Hematopoietic multipotent progenitor cell treated with erythropoietin and hydrocortisone succinate and interleukin-3 and kit ligand, for 8 days (in vitro differentiated cells): ENCODE data around the gene GNAZ.
A peak's percentile ranks its signal among the peaks of the same experiment; 100 is the strongest.

Source experiments
- DNase-seq: peaks from one replicate; pipeline ENCODE4 v3.0.0-alpha.2; 2015

GNAZ gene

DNA sequence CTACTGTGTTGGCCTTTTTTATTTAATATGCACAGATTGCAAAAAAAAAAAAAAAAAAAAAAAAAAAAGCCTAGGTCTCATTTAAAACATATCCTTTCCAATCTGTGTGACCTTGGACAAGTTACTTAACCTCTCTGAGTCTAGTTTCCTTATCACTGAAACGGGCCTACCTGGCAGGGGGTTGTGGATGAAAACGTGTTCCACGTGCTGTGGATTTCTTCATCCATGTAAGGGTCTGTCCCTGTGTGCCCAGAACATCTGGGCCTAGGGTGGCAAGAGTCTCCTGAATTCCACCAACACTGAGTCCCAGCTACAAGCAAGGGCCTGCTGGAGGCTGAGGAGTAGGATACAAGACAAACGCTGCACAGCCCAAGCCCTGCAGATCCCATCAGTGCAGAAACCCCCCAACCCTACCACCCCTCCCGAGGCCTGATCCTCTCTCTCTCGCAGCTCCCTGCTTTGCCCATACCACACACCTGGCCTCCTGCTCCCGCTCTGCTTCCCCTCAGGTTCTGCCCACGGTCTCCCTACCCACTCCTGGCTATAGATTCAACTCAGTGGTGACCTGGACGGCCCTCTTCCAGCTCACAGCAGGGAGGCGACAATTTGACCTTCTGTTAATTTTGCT is 4.7 kb upstream of the GNAZ start:
- no peak for DNase-seq

DNA sequence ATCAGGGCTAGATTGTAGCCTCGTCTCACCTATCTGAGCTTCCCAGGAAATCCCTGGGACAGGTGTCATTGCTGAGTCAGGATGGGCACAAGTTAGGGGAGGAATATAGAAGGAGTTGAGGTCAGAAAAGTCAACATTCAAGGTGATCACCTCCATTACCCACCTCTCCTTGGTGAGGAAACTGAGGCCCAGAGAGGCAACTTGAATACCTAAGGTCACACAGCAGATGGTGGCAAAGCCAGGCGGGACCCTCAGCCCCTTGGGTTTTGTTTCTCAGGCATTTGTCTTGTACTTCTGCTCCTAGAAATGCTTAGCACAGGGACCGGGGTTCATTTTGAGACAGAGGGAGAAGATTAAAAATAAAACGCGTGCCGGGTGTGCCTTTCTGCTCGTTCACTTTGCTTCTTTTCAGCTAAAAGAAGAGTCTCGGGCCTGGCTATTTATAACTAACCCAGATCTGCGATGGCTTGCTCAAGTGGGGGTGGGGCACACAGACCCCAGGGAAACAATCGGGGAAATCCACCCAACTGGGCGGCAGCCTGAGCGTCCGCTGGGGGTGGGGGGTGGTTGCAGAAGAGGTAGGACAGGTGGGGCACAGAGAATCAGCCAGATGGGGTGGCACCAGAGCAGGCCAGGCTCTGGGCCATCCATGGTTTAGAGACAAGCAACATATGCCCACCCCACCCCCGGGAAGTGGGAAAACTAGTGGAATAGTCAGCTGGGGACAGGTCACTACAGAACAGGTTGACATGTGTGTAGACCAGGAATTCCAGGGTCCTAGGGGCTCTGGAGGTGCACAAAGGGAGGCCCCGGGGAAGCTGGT is 3.9 kb upstream of the GNAZ start:
- no peak for DNase-seq

DNA sequence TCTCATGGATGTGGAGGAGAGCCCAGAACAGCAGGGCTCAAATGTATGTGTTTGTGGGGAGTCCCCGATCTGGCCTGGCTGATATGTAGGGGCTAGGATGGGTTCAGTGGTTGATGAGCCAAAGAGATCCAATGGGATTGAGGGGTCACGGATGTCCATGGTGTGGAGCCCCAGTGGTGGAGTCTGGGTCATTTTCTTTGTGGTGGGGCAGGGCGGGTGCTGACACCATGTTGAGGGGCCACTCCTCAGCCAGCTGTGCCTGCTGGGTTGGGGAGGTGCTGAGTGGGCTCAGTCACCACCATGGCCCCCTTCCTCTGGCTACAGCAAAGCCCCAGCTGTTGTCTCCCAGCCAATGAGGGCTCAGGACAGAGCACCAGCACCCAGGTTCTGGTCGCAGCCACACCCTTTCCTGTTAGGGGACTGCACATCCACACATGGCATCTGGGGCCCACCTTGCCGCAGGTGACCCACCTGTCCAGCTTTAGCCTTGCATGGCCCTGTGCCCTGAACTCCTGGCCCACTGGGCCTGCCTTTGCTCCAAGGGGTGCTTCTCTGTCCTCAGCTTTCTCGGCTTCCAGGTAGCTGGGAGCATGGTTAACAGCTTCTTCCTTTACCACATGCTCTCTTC is 3.2 kb upstream of the GNAZ start:
- no peak for DNase-seq

DNA sequence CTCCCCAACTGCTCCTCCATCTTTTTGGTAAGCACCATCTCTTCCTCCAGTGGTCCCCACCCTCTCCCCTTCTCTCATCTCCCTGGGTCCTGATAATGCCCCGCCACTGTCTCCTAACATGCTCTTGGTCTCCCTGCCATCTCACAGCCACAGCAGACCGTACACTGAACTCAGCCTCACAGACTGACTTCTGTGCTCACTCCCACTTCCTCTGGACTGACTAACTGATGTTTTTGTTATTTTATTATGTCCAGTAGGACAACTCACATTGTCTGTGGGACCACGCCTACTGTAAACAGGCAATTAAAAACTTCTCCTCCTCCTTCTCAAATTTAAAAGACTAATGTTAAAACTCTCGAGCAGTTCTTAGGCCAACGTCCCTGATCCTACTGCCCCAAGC is 2.6 kb upstream of the GNAZ start:
- DNase-seq, result no peak

DNA sequence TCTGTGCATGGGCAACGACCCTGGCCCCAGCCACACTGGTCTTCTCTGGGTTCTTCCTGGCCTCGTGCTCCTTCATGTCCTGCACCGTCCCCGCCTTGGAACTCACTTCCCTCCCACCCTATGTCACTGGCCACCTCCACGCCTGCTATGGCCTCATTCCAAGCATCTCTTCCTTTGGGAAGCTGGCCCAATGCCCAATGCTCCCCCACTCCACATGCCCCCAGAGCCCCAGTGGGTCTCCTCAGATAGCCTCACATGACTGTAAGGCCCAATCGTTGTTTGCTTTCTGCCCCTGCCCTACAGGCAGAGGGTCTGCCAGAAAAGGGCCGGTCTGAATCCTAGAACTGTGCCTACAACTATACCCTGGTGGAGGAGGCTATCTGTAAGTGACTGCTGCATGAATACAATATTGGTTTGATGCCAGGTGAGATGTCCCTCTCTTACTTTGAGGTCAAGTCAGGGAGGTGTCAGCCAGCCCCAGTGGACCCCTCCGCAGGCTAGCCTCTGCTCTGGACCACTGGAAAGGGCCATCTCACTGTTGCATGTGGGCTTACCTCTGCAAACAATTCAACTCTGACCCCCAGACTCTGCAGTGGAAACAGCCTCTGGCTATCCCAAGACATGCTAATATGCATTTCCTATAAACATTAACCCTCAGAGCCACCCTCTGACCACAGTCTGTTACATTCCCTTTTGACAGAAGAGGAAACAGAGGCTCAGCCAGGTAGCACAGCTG is 2.1 kb upstream of the GNAZ start:
- DNase-seq, result no peak

- no peak for DNase-seq
Measured at GRCh38 chr22:23068832-23069385, 1.4 kb upstream of the GNAZ start.

- peak; percentile 85 for DNase-seq
Measured at GRCh38 chr22:23069502-23070357, 589 bp upstream of the GNAZ start.

- DNase-seq, result no peak
Measured at GRCh38 chr22:23071230-23072076, 1.1 kb downstream of the GNAZ start.

- DNase-seq, result no peak
Measured at GRCh38 chr22:23072077-23072910, 2.0 kb downstream of the GNAZ start.

- DNase-seq, result no peak
Measured at GRCh38 chr22:23072911-23073491, 2.7 kb downstream of the GNAZ start.

GRCh38 chr22:23073526-23074229 is 3.4 kb downstream of the GNAZ start:
- no peak for DNase-seq

DNA sequence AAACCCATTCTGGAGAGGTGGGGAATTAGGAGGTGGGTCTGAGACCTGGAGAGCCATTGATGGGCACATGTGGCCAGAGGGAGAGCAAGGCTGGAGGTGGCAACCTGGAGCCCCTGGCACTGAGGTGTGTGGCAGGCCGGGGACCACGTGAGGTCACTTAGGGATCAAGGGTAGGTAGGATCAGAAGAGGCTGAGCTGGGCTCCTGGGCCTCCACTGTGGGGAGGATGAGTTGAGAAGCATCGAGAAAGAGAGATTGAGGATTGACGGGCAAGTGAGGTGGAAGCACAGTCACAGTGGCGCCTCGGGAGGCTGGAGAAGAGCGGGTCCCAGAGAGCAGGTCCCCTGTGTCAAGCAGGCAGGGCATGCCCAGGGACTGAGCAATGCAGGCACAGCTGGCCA is 4.1 kb downstream of the GNAZ start:
- no peak for DNase-seq

DNA sequence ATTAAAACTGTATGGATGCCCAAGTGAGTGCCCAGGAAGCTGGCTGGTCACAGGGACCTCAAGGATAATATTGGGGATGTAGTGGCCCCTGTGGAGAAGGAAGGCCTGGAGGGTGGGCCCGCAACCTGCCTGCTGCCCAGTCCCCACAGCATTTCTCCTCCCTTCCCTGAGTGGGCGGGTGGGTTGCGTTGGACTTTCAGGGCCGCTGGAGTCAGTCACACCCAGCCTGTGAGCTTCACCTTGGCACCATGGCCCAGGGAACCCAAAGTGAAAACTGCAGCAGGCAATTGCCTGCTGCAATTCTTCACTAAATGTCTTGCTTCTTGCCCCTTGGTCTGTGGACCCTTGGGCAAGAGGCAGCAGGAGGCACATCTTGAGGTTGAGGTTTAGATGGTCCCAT is 4.7 kb downstream of the GNAZ start:
- DNase-seq, result no peak

DNA sequence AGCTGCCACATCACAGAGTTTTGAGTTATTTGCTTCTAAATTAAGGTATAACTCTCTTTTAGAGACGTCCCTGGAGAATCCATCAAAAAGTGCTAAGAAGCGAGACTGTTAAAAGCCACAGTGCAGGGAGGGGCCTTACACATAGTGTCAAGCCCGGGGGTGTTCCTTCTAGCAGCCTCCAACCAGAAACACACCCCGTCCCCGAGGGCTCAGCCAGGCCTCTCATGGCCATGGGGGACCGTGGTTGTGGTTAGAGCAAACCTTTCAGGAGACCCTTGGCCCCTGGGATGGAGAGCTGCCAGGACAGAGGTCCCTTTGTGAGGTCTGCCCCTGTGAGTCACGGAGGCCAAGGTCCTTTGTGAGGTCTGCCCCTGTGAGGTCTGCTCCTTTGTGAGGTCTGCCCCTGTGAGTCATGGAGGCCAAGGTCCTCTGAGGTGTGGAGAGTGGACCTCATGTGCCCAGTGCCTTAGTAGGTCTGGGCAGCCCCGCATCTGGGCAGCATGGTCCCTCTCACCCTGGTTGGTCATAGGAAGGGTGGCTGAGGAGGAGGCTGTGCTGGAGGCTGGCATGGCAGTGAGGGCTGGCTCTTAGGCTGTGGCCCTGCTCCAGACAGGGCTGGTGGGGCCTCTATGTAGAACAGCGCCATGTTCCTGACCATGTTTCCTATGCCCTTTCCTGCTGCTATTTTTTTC is 5.4 kb downstream of the GNAZ start:
- DNase-seq, result no peak

DNA sequence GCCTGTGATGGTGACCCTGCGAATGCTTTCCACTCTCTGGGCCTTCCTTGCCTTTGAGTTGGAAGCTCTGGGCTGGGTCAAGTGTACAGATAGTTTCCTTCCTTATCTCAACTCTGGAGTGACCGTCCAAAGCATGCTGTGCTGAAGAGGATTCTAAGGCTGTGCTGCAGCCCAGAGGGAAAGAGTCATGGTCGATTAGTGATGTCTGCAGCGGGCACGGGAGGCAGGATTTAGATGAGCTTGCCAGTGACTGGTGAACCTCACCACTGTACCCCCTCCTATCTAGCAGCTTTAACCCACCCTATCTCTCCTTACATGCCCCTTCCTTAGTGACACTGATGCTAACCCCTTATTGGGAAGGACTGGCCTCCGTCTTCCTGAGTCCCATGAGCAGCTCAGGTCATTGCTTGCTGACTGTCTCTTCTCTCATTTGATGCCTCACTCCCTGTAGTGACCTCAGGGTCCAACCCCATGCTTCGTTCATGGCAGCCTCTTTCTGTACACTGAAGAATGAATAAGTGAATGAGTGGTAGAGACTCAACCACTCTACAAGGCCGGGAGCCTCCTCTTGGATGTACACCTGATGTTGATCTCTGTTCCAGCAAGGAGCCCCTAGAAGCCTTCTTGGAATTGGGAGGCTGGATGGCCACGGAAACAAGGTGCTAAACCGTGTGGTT is 6.7 kb downstream of the GNAZ start:
- no peak for DNase-seq

DNA sequence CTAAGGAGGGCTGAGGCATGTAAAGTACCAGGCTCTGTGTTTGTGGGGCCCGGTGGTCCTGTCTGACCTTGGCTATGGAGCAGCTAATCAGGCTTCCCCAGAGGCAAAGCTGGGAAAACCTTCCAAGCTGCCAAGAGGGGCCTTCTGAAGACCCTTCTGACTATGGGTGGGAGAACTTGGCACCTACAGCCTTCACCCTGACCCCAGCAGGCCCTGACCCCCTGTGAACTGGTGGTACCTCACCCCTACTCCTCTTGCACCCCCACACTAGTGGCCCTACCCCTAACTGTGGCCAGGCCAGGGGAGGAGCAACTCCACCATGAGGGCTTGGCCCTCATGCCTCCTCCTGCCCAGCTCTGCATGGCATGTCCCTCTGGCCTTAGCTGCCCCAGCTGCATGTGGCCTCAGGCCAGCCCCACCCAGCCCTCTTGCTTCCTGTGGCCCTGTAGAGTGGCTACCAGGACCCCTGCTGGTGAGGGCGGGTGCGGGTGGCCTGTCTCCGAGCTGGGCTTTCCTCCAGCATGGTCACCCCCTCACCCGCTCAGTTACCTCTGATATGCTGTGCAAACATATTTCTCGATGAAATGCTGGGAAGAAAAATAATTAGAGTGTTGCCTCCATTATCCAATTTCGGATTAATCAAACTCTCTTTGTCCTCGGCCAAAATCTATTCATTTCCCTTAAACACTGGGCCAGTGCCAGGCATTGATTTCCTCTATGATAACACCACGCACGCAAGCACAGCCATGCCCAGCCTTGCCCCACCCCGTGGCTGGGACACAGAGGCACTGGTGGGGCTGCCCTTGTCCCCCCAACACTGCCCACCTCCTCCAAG is 7.5 kb downstream of the GNAZ start:
- no peak for DNase-seq

DNA sequence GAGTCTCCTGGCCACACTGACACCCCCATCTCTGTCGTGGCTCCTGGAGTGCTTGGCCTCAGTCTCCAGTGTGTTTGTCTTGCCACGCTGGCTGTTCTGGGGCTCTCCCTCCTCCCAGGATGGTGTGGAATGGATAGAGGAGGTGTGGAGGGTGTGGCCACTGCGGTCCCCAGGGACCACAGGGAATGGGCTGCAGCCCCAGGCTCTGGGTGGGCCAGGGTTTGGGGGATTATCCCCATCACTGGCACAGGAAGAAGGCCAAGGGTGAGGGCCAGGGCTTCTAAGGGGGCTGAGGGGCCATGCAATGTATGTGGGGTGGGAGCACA is 8.1 kb downstream of the GNAZ start:
- DNase-seq, result no peak
